HCT116 (cell line): ENCODE data around the gene MED26. TPM values are rescaled to one million over a fixed set of nuclear protein-coding genes. Genes with fewer than 3 reads are reported as not detected.

ENCODE experiments used
- ATAC-seq: fragments of 200-7000 bp; cut with Tn5 transposase; 2 replicates; pipeline ENCODE4 v1.9.1; 2020; ENCODE audit warnings: mild to moderate bottlenecking, moderate library complexity
- BruUV-seq: library from RNA; stranded (reverse); fragments of 400-500 nt; replicated peaks from 2 replicates; lab custom pipeline; 2021; lab: Mats Ljungman, UMichigan
- CTCF ChIA-PET: fragments of 300-600 bp; sonication (Branson Sonifier 250); formaldehyde crosslinking; loops from one replicate; lab custom pipeline; 2021; ENCODE audit warnings: antibody characterized with exemption; lab: Charles Lee
- POLR2A ChIA-PET: fragments of 300-600, 350-600 bp; sonication (Branson Sonifier 250); formaldehyde crosslinking; loops from one replicate; lab custom pipeline; 2021; ENCODE audit warnings: antibody characterized with exemption; lab: Charles Lee
- RAD21 ChIA-PET, 2 experiments: fragments of 300-600 bp; sonication (Branson Sonifier 250); formaldehyde crosslinking; loops; one replicate each; lab custom pipeline; 2023; ENCODE audit warnings: low total read pairs in 2 of 2; ENCODE audit not compliant: uncharacterized antibody in 2 of 2, unreplicated experiment in 2 of 2, low non-redundant PET in 1 of 2; lab: Charles Lee
- DNase-seq: peaks from one replicate; pipeline ENCODE4 v3.0.0-alpha.2; 2010; ENCODE audit warnings: low read depth, low spot score
- H2AFZ ChIP-seq: fragments of 200-600 bp; shearing (Covaris generic), sonication (generic); 2 replicates; pipeline ENCODE4 v1.6.1; 2017; ENCODE audit warnings: low read depth, mixed run types, mixed read lengths, antibody characterized with exemption, low read length; ENCODE audit not compliant: poor library complexity, severe bottlenecking
- H3K27ac ChIP-seq: 2 replicates; pipeline ENCODE4 v1.5.1; 2012; ENCODE audit warnings: low read depth, low read length
- H3K27me3 ChIP-seq: fragments of 200-600 bp; sonication (generic); 2 replicates; pipeline ENCODE4 v1.6.1; 2016; ENCODE audit warnings: mixed run types, low read length, mixed read lengths; ENCODE audit not compliant: insufficient read depth
- H3K36me3 ChIP-seq, 2 experiments: fragments of 200-500 bp in 1 of 2; fragments of 200-600 bp in 1 of 2; sonication (Bioruptor generic) in 1 of 2; sonication (generic) in 1 of 2; 2 replicates each; pipeline versions ENCODE4 v1.5.1 to v1.6.1; 2014 to 2016; ENCODE audit warnings: low read length in 2 of 2, inconsistent platforms in 1 of 2, mixed read lengths in 1 of 2, mixed run types in 1 of 2; ENCODE audit not compliant: insufficient read depth in 2 of 2, control insufficient read depth in 1 of 2
- H3K4me1 ChIP-seq, 2 experiments: fragments of 200-600 bp in 1 of 2; sonication (generic) in 1 of 2; 2 replicates each; pipeline versions ENCODE4 v1.5.1 to v1.6.1; 2012 to 2017; ENCODE audit warnings: low read length in 2 of 2, inconsistent platforms in 1 of 2, mild to moderate bottlenecking in 1 of 2, mixed read lengths in 1 of 2, mixed run types in 1 of 2, moderate library complexity in 1 of 2; ENCODE audit not compliant: insufficient read depth in 2 of 2, control insufficient read depth in 1 of 2
- H3K4me2 ChIP-seq: fragments of 200-600 bp; sonication (generic); 2 replicates; pipeline ENCODE4 v1.6.1; 2017; ENCODE audit warnings: mixed run types, low read length, mixed read lengths
- H3K4me3 ChIP-seq, 2 experiments: fragments of 200-600 bp in 1 of 2; sonication (generic) in 1 of 2; replicated peaks in 1 of 2; 2 replicates each; pipeline ENCODE4 v1.5.1; 2011 to 2016; ENCODE audit warnings: low read length in 2 of 2, control low read depth in 1 of 2, low read depth in 1 of 2, mild to moderate bottlenecking in 1 of 2, mixed read lengths in 1 of 2, mixed run types in 1 of 2
- H3K79me2 ChIP-seq: fragments of 200-600 bp; sonication (generic); 2 replicates; pipeline ENCODE4 v1.6.1; 2017; ENCODE audit warnings: mild to moderate bottlenecking, mixed run types, low read length, moderate library complexity, mixed read lengths; ENCODE audit not compliant: insufficient read depth
- H3K9ac ChIP-seq: fragments of 200-600 bp; sonication (generic); 2 replicates; pipeline ENCODE4 v1.6.1; 2016; ENCODE audit warnings: low read length, mixed read lengths
- H3K9me2 ChIP-seq: fragments of 200-600 bp; sonication (generic), shearing (Covaris generic); 2 replicates; pipeline ENCODE4 v1.6.1; 2017; ENCODE audit warnings: mixed run types, mild to moderate bottlenecking, moderate library complexity; ENCODE audit not compliant: insufficient read depth
- H3K9me3 ChIP-seq, 2 experiments: fragments of 200-500 bp in 1 of 2; fragments of 200-600 bp in 1 of 2; sonication (Bioruptor generic) in 1 of 2; sonication (generic) in 1 of 2; 2 replicates each; pipeline ENCODE4 v1.6.1; 2014 to 2017; ENCODE audit warnings: low read length in 2 of 2, mixed read lengths in 2 of 2, inconsistent platforms in 1 of 2, low read depth in 1 of 2, mild to moderate bottlenecking in 1 of 2, mixed run types in 1 of 2, moderate library complexity in 1 of 2; ENCODE audit not compliant: control insufficient read depth in 1 of 2, insufficient read depth in 1 of 2
- H4K20me1 ChIP-seq: fragments of 200-600 bp; sonication (generic), shearing (Covaris generic); 2 replicates; pipeline ENCODE4 v1.6.1; 2017; ENCODE audit warnings: mixed run types, mild to moderate bottlenecking, moderate library complexity; ENCODE audit not compliant: insufficient read depth
- EGR1 ChIP-seq: IDR thresholded peaks from 2 replicates; pipeline ENCODE4 v1.6.1; 2012; ENCODE audit warnings: low read depth
- ELF1 ChIP-seq: IDR thresholded peaks from 2 replicates; pipeline ENCODE4 v1.6.1; 2012; ENCODE audit warnings: low read depth, borderline replicate concordance
- EZH2 ChIP-seq: fragments of 200-600 bp; sonication (generic); IDR thresholded peaks from 2 replicates; pipeline ENCODE4 v1.6.1; 2017; ENCODE audit warnings: antibody characterized with exemption, mixed run types
- FOSL1 ChIP-seq: IDR thresholded peaks from 2 replicates; pipeline ENCODE4 v1.6.1; 2012; ENCODE audit warnings: low read depth
- JUND ChIP-seq: IDR thresholded peaks from 2 replicates; pipeline ENCODE4 v1.6.1; 2012
- POLR2A ChIP-seq: IDR thresholded peaks from 2 replicates; pipeline ENCODE4 v1.7.0; 2011; ENCODE audit warnings: borderline replicate concordance; ENCODE audit not compliant: insufficient read depth, insufficient read length; ENCODE audit errors: extremely low read depth
- POLR2AphosphoS5 ChIP-seq: IDR thresholded peaks from 2 replicates; pipeline ENCODE4 v1.6.1; 2011; ENCODE audit warnings: mild to moderate bottlenecking, low read depth, low read length, moderate library complexity
- RAD21 ChIP-seq: IDR thresholded peaks from 2 replicates; pipeline ENCODE4 v1.6.1; 2012; ENCODE audit warnings: low read depth, mild to moderate bottlenecking
- SIN3A ChIP-seq: IDR thresholded peaks from 2 replicates; pipeline ENCODE4 v1.6.1; 2012; ENCODE audit warnings: low read depth
- intact Hi-C: fragments of 100-400 bp; cut with micrococcal nuclease; formaldehyde crosslinking; loops from 2 replicates; pipeline ENCODE4 v1.10.0; 2022
- total RNA-seq: library from RNA; stranded (reverse); gene quantifications from one replicate; pipeline ENCODE4 v1.2.1, GENCODE V29; 2021; ENCODE audit not compliant: unreplicated experiment

MED26 gene
- total RNA-seq, 1 experiment from 2014 or later, result 13.3 TPM

DNA sequence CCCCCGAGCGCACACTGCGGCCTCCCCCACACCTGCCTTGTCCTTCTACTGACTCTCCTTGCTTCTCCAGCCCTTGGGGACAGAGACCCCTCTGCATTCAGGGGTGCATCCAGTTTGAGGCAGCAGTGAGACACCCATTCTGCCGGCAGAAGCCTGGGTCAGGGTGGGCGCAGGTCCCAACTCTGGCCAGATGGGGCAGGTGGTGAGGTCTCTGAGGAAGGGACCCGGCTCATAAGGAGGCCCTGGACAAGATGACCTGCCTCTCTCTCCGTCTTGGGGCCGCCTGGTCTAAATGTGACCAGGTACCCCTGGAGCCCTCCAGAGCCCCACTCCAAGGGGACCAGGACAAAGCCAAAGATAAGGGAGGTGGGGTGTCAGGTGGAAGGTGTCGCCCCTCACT, 91.9 kb downstream of the MED26 start:
- H3K9ac ChIP-seq, result no peak overlapping the region
- no peak for DNase-seq
- H4K20me1 ChIP-seq, result peaks cover 20% of the 10 kb centered on the region; the same call in 1 of the 2 replicates

DNA sequence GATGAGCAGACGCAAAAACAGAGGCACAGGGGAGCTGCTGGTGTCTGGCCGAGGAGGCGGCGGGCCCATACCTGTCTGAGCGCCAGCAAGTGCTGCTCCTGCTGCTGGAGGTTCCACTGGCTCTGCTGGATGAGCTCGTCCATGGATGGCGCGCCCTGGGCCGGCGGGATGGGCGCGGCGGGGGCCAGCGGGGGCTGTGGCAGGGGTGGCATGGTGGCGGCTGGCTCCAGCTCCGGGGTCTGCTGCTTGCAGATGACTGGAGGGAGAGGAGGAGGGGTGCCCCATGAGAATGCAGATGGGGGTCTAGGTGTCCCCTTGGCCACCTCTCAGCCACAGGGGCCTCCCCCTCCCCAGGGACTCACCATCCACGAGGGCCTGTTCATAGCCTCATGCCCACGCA, 92.6 kb downstream of the MED26 start:
- POLR2A ChIA-PET, result no interaction called here
- no peak for ATAC-seq
- intact Hi-C loops, result no loop called here

More for the DNA sequence above, 91.9 kb downstream of the MED26 start:
- H3K27ac ChIP-seq, result no peak overlapping the region
- ChIA-PET RAD21 (no interaction called here), CTCF (no interaction called here), POLR2A (no interaction called here)
- TF ChIP-seq SIN3A, result no peak
- no peak for TF ChIP-seq EZH2
- TF ChIP-seq ELF1, result no peak
- no peak for TF ChIP-seq POLR2A
- TF ChIP-seq JUND, result no peak
- no peaks in the 10 kb centered on the region for H3K9me2 ChIP-seq
- peaks cover 88% of the 10 kb centered on the region for H3K79me2 ChIP-seq
- ATAC-seq, result peak; percentile 43; the same call in 1 of the 2 replicates
- no TSS peak for BruUV-seq
- peaks cover 3 to 7% of the 10 kb centered on the region in 2 experiments; a peak in 3 of 4 replicates for H3K4me1 ChIP-seq
- intact Hi-C loops, result no loop called here
- no peak overlapping the region for H3K4me2 ChIP-seq
- no peak overlapping the region for H3K4me3 ChIP-seq
- peaks cover 36 to 82% of the 10 kb centered on the region in 2 experiments for H3K36me3 ChIP-seq
- no peaks in the 10 kb centered on the region for H3K27me3 ChIP-seq
- H3K9me3 ChIP-seq, result no peaks in the 10 kb centered on the region
- no peak overlapping the region for H2AFZ ChIP-seq

More for the DNA sequence above, 92.6 kb downstream of the MED26 start:
- Histone ChIP-seq H2AFZ (no peak overlapping the region), H3K27me3 (no peaks in the 10 kb centered on the region), H3K9ac (no peak overlapping the region), H3K9me2 (no peaks in the 10 kb centered on the region), H3K4me1 (no peaks in the 10 kb centered on the region; a peak in 1 of 4 replicates), H3K27ac (no peak overlapping the region), H3K4me2 (no peak overlapping the region), H3K36me3 (peaks cover 42 to 81% of the 10 kb centered on the region in 2 experiments), H3K9me3 (no peaks in the 10 kb centered on the region), H4K20me1 (0 out of 2 replicates have a peak, but pooled peaks cover 15% of the 10 kb centered on the region)
- ChIA-PET CTCF (no interaction called here), RAD21 (no interaction called here)
- TF ChIP-seq FOSL1 (no peak), POLR2A (no peak), POLR2AphosphoS5 (no peak), EGR1 (no peak), RAD21 (no peak)
- TF ChIP-seq, all 23 proteins: peak for 0
- no TSS peak for BruUV-seq
- peaks cover 81% of the 10 kb centered on the region for H3K79me2 ChIP-seq
- DNase-seq, result no peak
- no peak overlapping the region for H3K4me3 ChIP-seq
